Activated naive CD8-positive, alpha-beta T cell treated with anti-CD3 and anti-CD28 coated beads for 36 hours (primary cell): Measurements from ENCODE around the gene XYLT1. TPM values are rescaled to one million over a fixed set of nuclear protein-coding genes. Genes with fewer than 3 reads are reported as not detected.

ENCODE experiments used
- DNase-seq: peaks from one replicate; pipeline ENCODE4 v3.0.0; 2021
- H3K27ac Mint-ChIP-seq: one replicate; pipeline ENCODE4 v1.8.0; 2022; ENCODE audit warnings: mild to moderate bottlenecking, moderate library complexity, mixed read lengths
- H3K27me3 Mint-ChIP-seq: one replicate; pipeline ENCODE4 v1.8.0; 2022; ENCODE audit warnings: mild to moderate bottlenecking, mixed read lengths
- H3K36me3 Mint-ChIP-seq: one replicate; pipeline ENCODE4 v1.8.0; 2021; ENCODE audit warnings: mild to moderate bottlenecking, mixed read lengths
- H3K4me1 Mint-ChIP-seq: one replicate; pipeline ENCODE4 v1.8.0; 2021; ENCODE audit warnings: mixed read lengths
- H3K4me3 Mint-ChIP-seq: one replicate; pipeline ENCODE4 v1.8.0; 2022; ENCODE audit warnings: mild to moderate bottlenecking, moderate library complexity, mixed read lengths
- H3K9me3 Mint-ChIP-seq: one replicate; pipeline ENCODE4 v1.8.0; 2022; ENCODE audit warnings: mixed read lengths
- total RNA-seq, 2 experiments: library from RNA; stranded (reverse); gene quantifications; one replicate each; pipeline ENCODE4 v1.2.3, GENCODE V29; 2021

The XYLT1 gene
- total RNA-seq, 2 experiments from 2014 or later = 4.1 to 4.6 TPM

DNA sequence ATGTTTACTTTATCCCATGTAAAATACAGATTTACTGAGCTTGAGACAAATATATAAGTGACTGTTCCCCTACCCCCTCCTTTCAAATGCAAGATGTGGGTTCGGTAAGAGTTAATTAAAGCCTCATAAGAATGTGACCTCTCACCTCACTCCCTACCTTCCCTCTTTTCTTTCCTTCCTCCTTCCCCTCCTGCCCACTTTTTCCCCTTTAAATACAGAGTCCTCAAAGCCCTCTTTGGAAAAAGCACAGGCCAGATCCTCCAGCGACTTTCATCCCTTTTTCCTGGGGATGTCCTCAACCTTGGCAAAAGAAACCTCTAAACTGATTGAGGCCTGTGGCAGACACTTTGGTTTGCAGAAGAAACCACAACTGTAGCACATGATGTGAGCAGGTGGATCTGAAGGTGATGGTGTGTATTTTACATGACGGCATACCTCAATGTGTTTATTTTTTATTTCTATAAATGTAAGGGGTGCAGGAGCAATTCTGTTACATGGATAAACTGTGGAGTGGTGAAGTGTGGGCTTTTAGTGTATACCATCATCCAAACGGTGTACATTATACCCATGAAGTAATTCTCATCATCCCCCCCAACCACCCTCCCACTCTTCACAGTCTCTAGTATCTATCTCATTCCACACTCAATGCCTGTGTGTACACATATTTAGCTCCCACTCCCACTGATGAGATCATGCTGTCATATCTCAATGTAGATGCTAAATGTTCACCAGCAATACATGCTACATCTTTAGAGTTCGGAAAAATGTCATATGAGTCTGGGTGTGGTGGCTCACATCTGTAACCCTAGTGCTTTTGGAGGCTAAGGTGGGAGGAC lies 77.7 kb downstream of the XYLT1 start:
- Mint-ChIP-seq H3K36me3 (peaks cover 15% of the 10 kb centered on the region), H3K27ac (no peak overlapping the region), H3K9me3 (peaks cover 7% of the 10 kb centered on the region), H3K4me3 (no peak overlapping the region), H3K27me3 (no peaks in the 10 kb centered on the region), H3K4me1 (peaks cover 26% of the 10 kb centered on the region)
- no peak for DNase-seq

- H3K27me3 Mint-ChIP-seq = no peaks in the 10 kb centered on the region
- no peak overlapping the region for H3K4me3 Mint-ChIP-seq
- peaks cover 7% of the 10 kb centered on the region for H3K9me3 Mint-ChIP-seq
- no peak overlapping the region for H3K27ac Mint-ChIP-seq
- peaks cover 22% of the 10 kb centered on the region for H3K4me1 Mint-ChIP-seq
- peaks cover 15% of the 10 kb centered on the region for H3K36me3 Mint-ChIP-seq
- DNase-seq = no peak
Observed at GRCh38 chr16:17392127-17392856, 78.5 kb downstream of the XYLT1 start.

DNA sequence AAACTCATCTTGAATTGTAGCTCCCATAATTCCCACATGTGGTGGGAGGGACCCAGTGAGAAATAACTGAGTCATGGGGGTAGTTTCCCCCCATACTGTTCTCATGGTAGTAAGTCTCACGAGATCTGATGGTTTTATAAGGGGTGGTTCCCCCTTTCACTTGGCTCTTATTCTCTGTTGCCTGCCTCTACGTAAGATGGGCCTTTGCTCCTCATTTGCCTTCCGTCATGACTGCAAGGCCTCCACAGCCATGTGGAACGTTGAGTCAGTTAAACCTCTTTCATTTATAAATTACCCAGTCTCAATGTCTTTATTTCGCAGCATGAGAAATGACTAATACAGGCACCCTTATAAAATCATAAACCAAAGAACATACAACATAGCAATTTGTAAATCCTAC lies 79.0 kb downstream of the XYLT1 start:
- H3K27ac Mint-ChIP-seq = no peak overlapping the region
- DNase-seq = no peak
- no peaks in the 10 kb centered on the region for H3K27me3 Mint-ChIP-seq
- H3K36me3 Mint-ChIP-seq = peaks cover 15% of the 10 kb centered on the region
- peaks cover 20% of the 10 kb centered on the region for H3K4me1 Mint-ChIP-seq
- peaks cover 7% of the 10 kb centered on the region for H3K9me3 Mint-ChIP-seq
- H3K4me3 Mint-ChIP-seq = no peak overlapping the region

DNA sequence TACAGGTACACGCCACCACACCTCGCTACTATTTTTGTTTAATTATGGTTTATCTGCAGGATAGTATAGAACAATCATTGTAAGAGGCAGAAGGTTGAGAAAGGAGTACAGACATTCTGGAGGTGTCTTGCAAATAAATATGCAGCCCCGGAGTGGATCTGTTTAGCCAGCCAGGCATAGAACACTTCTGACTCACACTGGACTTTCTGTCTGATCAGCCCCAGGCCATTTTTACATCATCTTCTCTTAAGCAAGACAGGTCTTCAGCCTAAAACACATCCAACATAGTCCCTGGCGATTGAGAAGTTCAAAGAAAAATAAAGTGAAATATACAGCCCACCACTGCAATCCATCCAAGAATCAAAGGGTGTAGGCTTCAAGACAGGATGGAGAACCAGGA lies 81.4 kb downstream of the XYLT1 start:
- H3K4me3 Mint-ChIP-seq = no peak overlapping the region
- DNase-seq = no peak
- H3K4me1 Mint-ChIP-seq = peaks cover 20% of the 10 kb centered on the region
- peaks cover 7% of the 10 kb centered on the region for H3K9me3 Mint-ChIP-seq
- no peak overlapping the region for H3K27ac Mint-ChIP-seq
- no peaks in the 10 kb centered on the region for H3K27me3 Mint-ChIP-seq
- peaks cover 15% of the 10 kb centered on the region for H3K36me3 Mint-ChIP-seq

- Mint-ChIP-seq H3K4me3 (no peak overlapping the region), H3K27me3 (no peaks in the 10 kb centered on the region), H3K4me1 (peaks cover 24% of the 10 kb centered on the region), H3K27ac (no peak overlapping the region), H3K9me3 (peaks cover 2% of the 10 kb centered on the region), H3K36me3 (peaks cover 5% of the 10 kb centered on the region)
- no peak for DNase-seq
Observed at GRCh38 chr16:17387256-17387655, 83.5 kb downstream of the XYLT1 start.

DNA sequence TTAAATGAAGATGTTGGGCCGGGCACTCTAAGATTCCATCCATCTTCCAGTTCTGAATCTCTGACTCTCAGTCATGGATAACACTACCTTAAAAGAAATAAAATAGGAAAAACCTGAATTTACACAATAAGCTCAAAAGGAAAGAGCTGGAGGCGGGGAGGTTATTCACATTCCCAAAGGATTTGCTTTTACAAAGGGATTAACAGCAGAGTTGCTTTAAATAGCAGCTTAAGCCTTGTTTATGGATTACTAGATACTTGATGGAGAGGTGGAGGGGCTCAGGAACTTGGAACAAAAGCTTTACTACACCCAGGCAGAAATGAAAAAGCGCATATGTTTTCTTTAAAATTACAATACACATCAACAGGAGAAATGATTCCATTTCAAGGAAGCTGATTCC lies 84.5 kb downstream of the XYLT1 start:
- no peak for DNase-seq
- no peak overlapping the region for H3K27ac Mint-ChIP-seq
- H3K36me3 Mint-ChIP-seq = peaks cover 2% of the 10 kb centered on the region
- H3K9me3 Mint-ChIP-seq = no peaks in the 10 kb centered on the region
- no peaks in the 10 kb centered on the region for H3K27me3 Mint-ChIP-seq
- H3K4me3 Mint-ChIP-seq = no peak overlapping the region
- peaks cover 25% of the 10 kb centered on the region for H3K4me1 Mint-ChIP-seq

DNA sequence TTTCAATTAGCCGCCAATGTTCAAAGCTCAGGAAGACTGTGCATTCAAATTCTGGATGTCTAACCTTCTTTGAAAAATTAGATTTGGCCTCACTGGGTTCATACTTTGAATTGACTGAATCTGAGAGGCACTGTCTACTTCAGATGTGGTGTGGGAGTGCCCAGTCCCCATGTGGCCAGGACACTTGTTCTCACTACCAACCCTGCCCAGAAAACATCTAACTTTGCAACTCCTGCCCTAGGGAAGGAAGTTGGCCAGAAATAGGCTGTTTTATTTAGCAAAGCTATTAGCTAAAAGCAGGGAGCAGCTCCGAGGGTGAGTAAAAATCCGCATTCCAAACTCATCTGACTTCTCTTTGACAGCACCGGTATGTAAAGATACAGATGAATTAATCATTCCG lies 86.3 kb downstream of the XYLT1 start:
- H3K4me3 Mint-ChIP-seq = no peak overlapping the region
- H3K27ac Mint-ChIP-seq = peak overlapping the region; percentile 35
- H3K36me3 Mint-ChIP-seq = peaks cover 2% of the 10 kb centered on the region
- H3K27me3 Mint-ChIP-seq = no peaks in the 10 kb centered on the region
- no peak for DNase-seq
- H3K9me3 Mint-ChIP-seq = no peaks in the 10 kb centered on the region
- peaks cover 32% of the 10 kb centered on the region for H3K4me1 Mint-ChIP-seq

GRCh38 chr16:17382949-17383863 lies 87.6 kb downstream of the XYLT1 start:
- H3K9me3 Mint-ChIP-seq = no peaks in the 10 kb centered on the region
- H3K36me3 Mint-ChIP-seq = no peaks in the 10 kb centered on the region
- no peak overlapping the region for H3K4me3 Mint-ChIP-seq
- H3K4me1 Mint-ChIP-seq = peaks cover 34% of the 10 kb centered on the region
- H3K27me3 Mint-ChIP-seq = no peaks in the 10 kb centered on the region
- DNase-seq = no peak
- no peak overlapping the region for H3K27ac Mint-ChIP-seq

GRCh38 chr16:17382514-17382913 lies 88.2 kb downstream of the XYLT1 start:
- Mint-ChIP-seq H3K9me3 (no peaks in the 10 kb centered on the region), H3K4me3 (no peak overlapping the region), H3K4me1 (peaks cover 41% of the 10 kb centered on the region), H3K27ac (no peak overlapping the region), H3K27me3 (no peaks in the 10 kb centered on the region), H3K36me3 (no peaks in the 10 kb centered on the region)
- no peak for DNase-seq

DNA sequence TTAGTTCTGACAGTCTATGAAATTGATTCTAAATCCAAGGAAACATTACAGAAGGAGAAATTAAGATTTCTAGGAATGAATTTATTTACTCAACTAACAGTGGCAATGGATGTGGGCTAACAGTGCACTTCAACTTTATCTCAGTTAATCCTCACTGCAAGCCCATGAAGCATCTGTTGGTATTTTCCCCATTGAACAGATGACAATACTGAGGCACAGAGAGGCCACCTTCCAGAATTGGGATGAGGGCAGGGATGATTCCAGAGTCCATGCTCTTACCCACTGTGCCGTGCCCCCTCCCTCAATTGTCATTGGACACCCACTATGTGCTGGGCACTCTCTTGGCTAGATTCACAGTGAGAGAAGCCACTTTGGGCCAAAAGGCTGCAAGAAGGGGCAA lies 89.0 kb downstream of the XYLT1 start:
- H3K27ac Mint-ChIP-seq = no peak overlapping the region
- no peaks in the 10 kb centered on the region for H3K9me3 Mint-ChIP-seq
- H3K27me3 Mint-ChIP-seq = no peaks in the 10 kb centered on the region
- no peak overlapping the region for H3K4me3 Mint-ChIP-seq
- DNase-seq = no peak
- H3K36me3 Mint-ChIP-seq = no peaks in the 10 kb centered on the region
- H3K4me1 Mint-ChIP-seq = peaks cover 46% of the 10 kb centered on the region

- no peak overlapping the region for H3K27ac Mint-ChIP-seq
- no peaks in the 10 kb centered on the region for H3K27me3 Mint-ChIP-seq
- H3K4me3 Mint-ChIP-seq = no peak overlapping the region
- DNase-seq = no peak
- H3K4me1 Mint-ChIP-seq = peaks cover 46% of the 10 kb centered on the region
- H3K9me3 Mint-ChIP-seq = no peaks in the 10 kb centered on the region
- H3K36me3 Mint-ChIP-seq = no peaks in the 10 kb centered on the region
Observed at GRCh38 chr16:17380613-17381012, 90.1 kb downstream of the XYLT1 start.

DNA sequence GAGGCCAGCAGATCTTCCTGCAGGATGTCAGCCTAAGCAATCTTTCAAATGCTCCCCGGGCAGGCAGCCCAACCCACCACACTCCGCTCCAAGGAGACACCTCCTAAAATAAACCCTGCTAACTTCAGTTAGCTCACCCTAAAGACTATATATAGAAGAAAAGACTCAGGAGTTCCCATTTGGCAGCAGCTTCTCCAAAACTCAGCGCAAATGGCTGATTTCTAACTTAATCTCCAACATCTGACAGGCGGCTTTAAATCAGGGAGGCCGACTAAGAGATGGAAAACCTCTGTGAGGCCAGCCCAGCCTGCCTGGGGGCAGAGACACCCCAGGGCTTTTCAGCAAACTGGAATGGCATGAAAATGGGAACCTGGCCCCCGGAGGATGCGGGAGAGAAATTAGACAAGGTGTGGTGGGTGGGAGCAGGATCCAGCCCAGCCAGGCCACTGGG lies 91.6 kb downstream of the XYLT1 start:
- Mint-ChIP-seq H3K4me1 (peaks cover 56% of the 10 kb centered on the region), H3K27me3 (no peaks in the 10 kb centered on the region), H3K27ac (no peak overlapping the region), H3K4me3 (no peak overlapping the region), H3K9me3 (no peaks in the 10 kb centered on the region), H3K36me3 (peaks cover 3% of the 10 kb centered on the region)
- no peak for DNase-seq

- Mint-ChIP-seq H3K9me3 (no peaks in the 10 kb centered on the region), H3K27ac (no peak overlapping the region), H3K4me3 (no peak overlapping the region), H3K36me3 (peaks cover 3% of the 10 kb centered on the region), H3K27me3 (no peaks in the 10 kb centered on the region), H3K4me1 (peaks cover 53% of the 10 kb centered on the region)
- DNase-seq = no peak
Observed at GRCh38 chr16:17377360-17378324, 93.1 kb downstream of the XYLT1 start.
